ENCODE data around the gene SMC6.

DNA sequence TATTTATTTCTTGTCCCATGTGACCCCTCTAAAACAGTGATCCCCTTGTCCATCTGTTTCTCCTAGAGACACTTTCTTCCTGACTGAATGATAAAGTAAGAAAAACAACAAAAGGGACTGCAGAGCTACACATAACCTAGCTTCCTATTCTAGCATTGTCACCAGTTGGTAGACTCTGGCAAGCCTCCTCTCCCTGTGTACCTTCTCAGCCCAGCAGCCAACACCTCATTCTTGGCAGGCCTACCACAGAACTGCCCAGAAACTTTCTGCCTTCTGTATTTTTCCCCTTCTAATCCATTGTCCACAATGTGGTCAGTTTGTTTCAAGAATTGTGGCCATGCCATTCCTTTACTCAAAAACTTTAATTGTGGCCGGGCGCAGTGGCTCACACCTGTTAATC is 13.4 kb downstream of the SMC6 start:
- TF ChIP-seq ZNF274 (IDR thresholded peaks at IDR 0.05; ENCODE audit: low read depth, low read length) (no peak), YY1 (IDR thresholded peaks at IDR 0.05; ENCODE audit: insufficient read depth, insufficient read length) (no peak)
